B cell (primary cell): ENCODE measurements around the gene CDC37.

Source experiments
- EZH2 ChIP-seq: IDR thresholded peaks from 2 replicates; pipeline ENCODE4 v1.6.1; 2012; ENCODE audit warnings: borderline replicate concordance, low read depth, mild to moderate bottlenecking, moderate library complexity, low read length; ENCODE audit not compliant: insufficient read depth, poor library complexity, severe bottlenecking
- TF ChIP-seq, protein P1 (sequence below): fragments of 200-600 bp; IDR thresholded peaks from one replicate; pipeline ENCODE4 v1.8.0; 2022; ENCODE audit warnings: antibody characterized with exemption, mild to moderate bottlenecking

DNA sequence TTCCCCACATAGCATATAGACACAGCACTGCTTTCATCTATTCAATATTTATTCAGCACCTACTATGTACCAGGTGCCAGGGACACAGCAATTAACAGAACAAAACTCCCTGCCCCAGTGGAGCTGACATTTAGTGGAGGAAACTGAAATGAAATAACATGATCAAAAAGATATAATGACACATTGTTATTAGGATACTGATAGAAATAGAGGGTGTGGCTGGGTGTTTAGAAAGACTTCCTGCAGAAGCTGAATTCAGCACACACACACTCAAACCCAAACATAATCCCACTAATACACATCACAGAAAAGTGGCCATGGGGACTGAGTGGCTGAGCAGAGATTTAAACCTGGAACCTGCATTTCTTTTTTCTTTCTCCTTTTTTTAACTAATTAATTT, 3.8 kb upstream of the CDC37 start:
- TF ChIP-seq, protein P1, sequence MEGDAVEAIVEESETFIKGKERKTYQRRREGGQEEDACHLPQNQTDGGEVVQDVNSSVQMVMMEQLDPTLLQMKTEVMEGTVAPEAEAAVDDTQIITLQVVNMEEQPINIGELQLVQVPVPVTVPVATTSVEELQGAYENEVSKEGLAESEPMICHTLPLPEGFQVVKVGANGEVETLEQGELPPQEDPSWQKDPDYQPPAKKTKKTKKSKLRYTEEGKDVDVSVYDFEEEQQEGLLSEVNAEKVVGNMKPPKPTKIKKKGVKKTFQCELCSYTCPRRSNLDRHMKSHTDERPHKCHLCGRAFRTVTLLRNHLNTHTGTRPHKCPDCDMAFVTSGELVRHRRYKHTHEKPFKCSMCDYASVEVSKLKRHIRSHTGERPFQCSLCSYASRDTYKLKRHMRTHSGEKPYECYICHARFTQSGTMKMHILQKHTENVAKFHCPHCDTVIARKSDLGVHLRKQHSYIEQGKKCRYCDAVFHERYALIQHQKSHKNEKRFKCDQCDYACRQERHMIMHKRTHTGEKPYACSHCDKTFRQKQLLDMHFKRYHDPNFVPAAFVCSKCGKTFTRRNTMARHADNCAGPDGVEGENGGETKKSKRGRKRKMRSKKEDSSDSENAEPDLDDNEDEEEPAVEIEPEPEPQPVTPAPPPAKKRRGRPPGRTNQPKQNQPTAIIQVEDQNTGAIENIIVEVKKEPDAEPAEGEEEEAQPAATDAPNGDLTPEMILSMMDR = no peak
- TF ChIP-seq EZH2 = no peak
